Neural progenitor cell (in vitro differentiated cells): ENCODE data around the gene AMACR. TPM values are rescaled to one million over a fixed set of nuclear protein-coding genes. Genes with fewer than 3 reads are reported as not detected.

Source experiments
- DNase-seq: peaks from one replicate; pipeline ENCODE4 v3.0.0-alpha.2; 2016; ENCODE audit warnings: low spot score
- H2AFZ ChIP-seq: fragments of 200-600 bp; sonication (generic); replicated peaks from 2 replicates; pipeline ENCODE4 v1.6.1; 2016; ENCODE audit warnings: antibody characterized with exemption
- H3F3A ChIP-seq: fragments of 200-600 bp; sonication (generic); 2 replicates; pipeline ENCODE4 v1.6.1; 2016; ENCODE audit warnings: antibody characterized with exemption, low read depth
- H3K27ac ChIP-seq: fragments of 200-600 bp; sonication (generic); 2 replicates; pipeline ENCODE4 v1.5.1; 2016; ENCODE audit warnings: mild to moderate bottlenecking
- H3K27me3 ChIP-seq: fragments of 200-600 bp; sonication (generic); 2 replicates; pipeline ENCODE4 v1.6.1; 2016; ENCODE audit warnings: mild to moderate bottlenecking, moderate library complexity
- H3K36me3 ChIP-seq: fragments of 200-600 bp; sonication (generic); 2 replicates; pipeline ENCODE4 v1.5.1; 2016
- H3K4me1 ChIP-seq: fragments of 200-600 bp; sonication (generic); 2 replicates; pipeline ENCODE4 v1.6.1; 2016; ENCODE audit warnings: mixed run types
- H3K4me2 ChIP-seq: fragments of 200-600 bp; sonication (generic); 2 replicates; pipeline ENCODE4 v1.6.1; 2016
- H3K4me3 ChIP-seq: fragments of 200-600 bp; sonication (generic); 2 replicates; pipeline ENCODE4 v1.5.1; 2016
- H3K79me2 ChIP-seq: fragments of 200-600 bp; sonication (generic); 2 replicates; pipeline ENCODE4 v1.6.1; 2016; ENCODE audit warnings: low read depth
- H3K9ac ChIP-seq: fragments of 200-600 bp; sonication (generic); 2 replicates; pipeline ENCODE4 v1.6.1; 2016
- H3K9me3 ChIP-seq: fragments of 200-600 bp; sonication (generic); 2 replicates; pipeline ENCODE4 v1.5.1; 2016; ENCODE audit warnings: low read depth
- H4K20me1 ChIP-seq: fragments of 200-600 bp; sonication (generic); 2 replicates; pipeline ENCODE4 v1.6.1; 2016; ENCODE audit warnings: low read depth
- H3K27ac Mint-ChIP-seq: 3 replicates; pipeline ENCODE4 v1.8.0; 2021; ENCODE audit warnings: mixed read lengths
- H3K27me3 Mint-ChIP-seq: 2 replicates; pipeline ENCODE4 v1.8.0; 2022; ENCODE audit warnings: low read depth, mild to moderate bottlenecking, inconsistent platforms, moderate library complexity, mixed read lengths; ENCODE audit not compliant: insufficient read depth
- H3K36me3 Mint-ChIP-seq: 3 replicates; pipeline ENCODE4 v1.8.0; 2021; ENCODE audit warnings: mixed read lengths
- H3K4me1 Mint-ChIP-seq: 3 replicates; pipeline ENCODE4 v1.8.0; 2021; ENCODE audit warnings: mixed read lengths
- H3K4me3 Mint-ChIP-seq: 3 replicates; pipeline ENCODE4 v1.8.0; 2021; ENCODE audit warnings: mild to moderate bottlenecking, moderate library complexity, mixed read lengths
- H3K9me3 Mint-ChIP-seq: 3 replicates; pipeline ENCODE4 v1.8.0; 2020; ENCODE audit warnings: mixed read lengths
- EZH2 ChIP-seq: fragments of 200-600 bp; sonication (generic); IDR thresholded peaks from 2 replicates; pipeline ENCODE4 v1.6.1; 2017; ENCODE audit warnings: antibody characterized with exemption, mild to moderate bottlenecking, moderate library complexity
- EZH2phosphoT487 ChIP-seq: fragments of 200-600 bp; sonication (generic); IDR thresholded peaks from 2 replicates; pipeline ENCODE4 v1.6.1; 2017; ENCODE audit warnings: antibody characterized with exemption
- total RNA-seq: library from RNA; depleted of rRNA; stranded (reverse); fragments of >200 nt; gene quantifications from 2 replicates; pipeline ENCODE4 v1.2.3, GENCODE V29; 2015; ENCODE audit warnings: low replicate concordance
- TF ChIP-seq, protein P1 (sequence below): fragments of 200-600 bp; sonication (generic); IDR thresholded peaks from 2 replicates; pipeline ENCODE4 v1.5.1; 2017; ENCODE audit warnings: antibody characterized with exemption, mild to moderate bottlenecking

Gene AMACR
- total RNA-seq, 1 donor from 2014 or later, result 14.9 TPM

DNA sequence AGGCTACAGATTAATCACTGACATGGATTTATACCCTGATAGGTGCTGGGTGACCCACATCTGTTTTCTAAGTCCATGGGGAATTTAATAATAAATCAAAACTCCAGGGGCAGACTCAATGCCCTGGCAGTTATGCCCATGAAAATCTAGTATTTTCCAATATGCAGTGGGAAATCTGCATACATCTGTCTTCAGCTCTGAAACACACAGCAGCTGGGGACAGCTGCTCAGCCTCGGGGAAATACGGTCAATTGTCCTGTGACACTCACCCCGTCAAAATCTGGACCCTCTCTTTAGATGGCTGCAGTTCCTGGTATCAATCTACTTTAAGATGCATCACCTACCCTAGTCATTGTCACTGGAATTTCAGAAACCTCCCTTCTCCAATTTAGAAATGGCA is 47.8 kb upstream of the AMACR start:
- no peak overlapping the region for H3K27ac Mint-ChIP-seq
- TF ChIP-seq, protein P1, sequence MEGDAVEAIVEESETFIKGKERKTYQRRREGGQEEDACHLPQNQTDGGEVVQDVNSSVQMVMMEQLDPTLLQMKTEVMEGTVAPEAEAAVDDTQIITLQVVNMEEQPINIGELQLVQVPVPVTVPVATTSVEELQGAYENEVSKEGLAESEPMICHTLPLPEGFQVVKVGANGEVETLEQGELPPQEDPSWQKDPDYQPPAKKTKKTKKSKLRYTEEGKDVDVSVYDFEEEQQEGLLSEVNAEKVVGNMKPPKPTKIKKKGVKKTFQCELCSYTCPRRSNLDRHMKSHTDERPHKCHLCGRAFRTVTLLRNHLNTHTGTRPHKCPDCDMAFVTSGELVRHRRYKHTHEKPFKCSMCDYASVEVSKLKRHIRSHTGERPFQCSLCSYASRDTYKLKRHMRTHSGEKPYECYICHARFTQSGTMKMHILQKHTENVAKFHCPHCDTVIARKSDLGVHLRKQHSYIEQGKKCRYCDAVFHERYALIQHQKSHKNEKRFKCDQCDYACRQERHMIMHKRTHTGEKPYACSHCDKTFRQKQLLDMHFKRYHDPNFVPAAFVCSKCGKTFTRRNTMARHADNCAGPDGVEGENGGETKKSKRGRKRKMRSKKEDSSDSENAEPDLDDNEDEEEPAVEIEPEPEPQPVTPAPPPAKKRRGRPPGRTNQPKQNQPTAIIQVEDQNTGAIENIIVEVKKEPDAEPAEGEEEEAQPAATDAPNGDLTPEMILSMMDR, result no peak
- TF ChIP-seq EZH2 (no peak), EZH2phosphoT487 (no peak)
- Histone ChIP-seq H3K27me3 (no peaks in the 10 kb centered on the region), H3F3A (no peaks in the 10 kb centered on the region), H3K9me3 (no peaks in the 10 kb centered on the region), H3K9ac (no peak overlapping the region), H3K4me2 (no peak overlapping the region), H4K20me1 (no peaks in the 10 kb centered on the region), H3K79me2 (no peaks in the 10 kb centered on the region), H2AFZ (no peak overlapping the region), H3K4me1 (peaks cover 12% of the 10 kb centered on the region), H3K27ac (no peak overlapping the region), H3K36me3 (no peaks in the 10 kb centered on the region), H3K4me3 (no peak overlapping the region)
- no peak overlapping the region for H3K4me3 Mint-ChIP-seq
- DNase-seq, result no peak
- no peaks in the 10 kb centered on the region for H3K27me3 Mint-ChIP-seq
- peaks cover 8% of the 10 kb centered on the region for H3K36me3 Mint-ChIP-seq
- H3K9me3 Mint-ChIP-seq, result no peaks in the 10 kb centered on the region
- H3K4me1 Mint-ChIP-seq, result peaks cover 42% of the 10 kb centered on the region

- Histone ChIP-seq H4K20me1 (no peaks in the 10 kb centered on the region), H2AFZ (no peak overlapping the region), H3K9me3 (no peaks in the 10 kb centered on the region), H3K4me3 (no peak overlapping the region), H3K36me3 (no peaks in the 10 kb centered on the region), H3F3A (no peaks in the 10 kb centered on the region), H3K4me2 (no peak overlapping the region), H3K27ac (no peak overlapping the region), H3K27me3 (no peaks in the 10 kb centered on the region), H3K4me1 (peaks cover 12% of the 10 kb centered on the region), H3K79me2 (no peaks in the 10 kb centered on the region), H3K9ac (no peak overlapping the region)
- Mint-ChIP-seq H3K9me3 (no peaks in the 10 kb centered on the region), H3K4me1 (peaks cover 42% of the 10 kb centered on the region), H3K36me3 (peaks cover 4% of the 10 kb centered on the region), H3K27ac (no peak overlapping the region), H3K27me3 (no peaks in the 10 kb centered on the region), H3K4me3 (no peak overlapping the region)
- no peak for DNase-seq
- no peak for TF ChIP-seq EZH2
- TF ChIP-seq, protein P1, result no peak
- no peak for TF ChIP-seq EZH2phosphoT487
Observed at GRCh38 chr5:34054400-34054729, 46.5 kb upstream of the AMACR start.

GRCh38 chr5:34053571-34054399 is 45.9 kb upstream of the AMACR start:
- H3F3A ChIP-seq, result no peaks in the 10 kb centered on the region
- peak overlapping the region; percentile 31 for H3K4me3 Mint-ChIP-seq
- H3K27me3 Mint-ChIP-seq, result no peaks in the 10 kb centered on the region
- H3K4me1 ChIP-seq, result peaks cover 12% of the 10 kb centered on the region
- TF ChIP-seq EZH2phosphoT487, result peak; percentile 44
- TF ChIP-seq, protein P1, result no peak
- no peak for TF ChIP-seq EZH2
- H3K36me3 Mint-ChIP-seq, result peaks cover 4% of the 10 kb centered on the region
- peak overlapping the region; percentile 64 for H3K27ac Mint-ChIP-seq
- no peaks in the 10 kb centered on the region for H4K20me1 ChIP-seq
- DNase-seq, result peak; percentile 21
- H3K9me3 ChIP-seq, result no peaks in the 10 kb centered on the region
- no peaks in the 10 kb centered on the region for H3K9me3 Mint-ChIP-seq
- no peak overlapping the region for H2AFZ ChIP-seq
- H3K4me2 ChIP-seq, result no peak overlapping the region
- no peaks in the 10 kb centered on the region for H3K36me3 ChIP-seq
- H3K4me3 ChIP-seq, result no peak overlapping the region
- H3K4me1 Mint-ChIP-seq, result peaks cover 36% of the 10 kb centered on the region
- no peaks in the 10 kb centered on the region for H3K79me2 ChIP-seq
- H3K9ac ChIP-seq, result no peak overlapping the region
- H3K27me3 ChIP-seq, result no peaks in the 10 kb centered on the region
- no peak overlapping the region for H3K27ac ChIP-seq
